ENCODE data around the gene MLPH.

MLPH gene

GRCh38 chr2:237525559-237526157 lies 38.6 kb downstream of the MLPH start:
- peaks cover 25% of the 10 kb centered on the region for H3K4me1 Mint-ChIP-seq
- H3K4me3 Mint-ChIP-seq: no peak overlapping the region
- TF ChIP-seq, protein P1, sequence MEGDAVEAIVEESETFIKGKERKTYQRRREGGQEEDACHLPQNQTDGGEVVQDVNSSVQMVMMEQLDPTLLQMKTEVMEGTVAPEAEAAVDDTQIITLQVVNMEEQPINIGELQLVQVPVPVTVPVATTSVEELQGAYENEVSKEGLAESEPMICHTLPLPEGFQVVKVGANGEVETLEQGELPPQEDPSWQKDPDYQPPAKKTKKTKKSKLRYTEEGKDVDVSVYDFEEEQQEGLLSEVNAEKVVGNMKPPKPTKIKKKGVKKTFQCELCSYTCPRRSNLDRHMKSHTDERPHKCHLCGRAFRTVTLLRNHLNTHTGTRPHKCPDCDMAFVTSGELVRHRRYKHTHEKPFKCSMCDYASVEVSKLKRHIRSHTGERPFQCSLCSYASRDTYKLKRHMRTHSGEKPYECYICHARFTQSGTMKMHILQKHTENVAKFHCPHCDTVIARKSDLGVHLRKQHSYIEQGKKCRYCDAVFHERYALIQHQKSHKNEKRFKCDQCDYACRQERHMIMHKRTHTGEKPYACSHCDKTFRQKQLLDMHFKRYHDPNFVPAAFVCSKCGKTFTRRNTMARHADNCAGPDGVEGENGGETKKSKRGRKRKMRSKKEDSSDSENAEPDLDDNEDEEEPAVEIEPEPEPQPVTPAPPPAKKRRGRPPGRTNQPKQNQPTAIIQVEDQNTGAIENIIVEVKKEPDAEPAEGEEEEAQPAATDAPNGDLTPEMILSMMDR (IDR thresholded peaks at IDR 0.05): no peak
- no peaks in the 10 kb centered on the region for H3K9me3 Mint-ChIP-seq
- no peak overlapping the region for H3K27ac Mint-ChIP-seq
- no peak for DNase-seq
- H3K27me3 Mint-ChIP-seq (ENCODE audit: low read depth, poor library complexity): peaks cover 3% of the 10 kb centered on the region
- H3K36me3 Mint-ChIP-seq (ENCODE audit: low read depth): no peaks in the 10 kb centered on the region

- H3K4me3 Mint-ChIP-seq: no peak overlapping the region
- no peaks in the 10 kb centered on the region for H3K9me3 Mint-ChIP-seq
- no peak overlapping the region for H3K27ac Mint-ChIP-seq
- no peak for DNase-seq
- no peaks in the 10 kb centered on the region for H3K36me3 Mint-ChIP-seq (ENCODE audit: low read depth)
- TF ChIP-seq, protein P1 (IDR thresholded peaks at IDR 0.05): no peak
- H3K4me1 Mint-ChIP-seq: peaks cover 41% of the 10 kb centered on the region
- peaks cover 3% of the 10 kb centered on the region for H3K27me3 Mint-ChIP-seq (ENCODE audit: low read depth, poor library complexity)
These were observed 40.2 kb downstream of the MLPH start for GRCh38 chr2:237527233-237527632.

DNA sequence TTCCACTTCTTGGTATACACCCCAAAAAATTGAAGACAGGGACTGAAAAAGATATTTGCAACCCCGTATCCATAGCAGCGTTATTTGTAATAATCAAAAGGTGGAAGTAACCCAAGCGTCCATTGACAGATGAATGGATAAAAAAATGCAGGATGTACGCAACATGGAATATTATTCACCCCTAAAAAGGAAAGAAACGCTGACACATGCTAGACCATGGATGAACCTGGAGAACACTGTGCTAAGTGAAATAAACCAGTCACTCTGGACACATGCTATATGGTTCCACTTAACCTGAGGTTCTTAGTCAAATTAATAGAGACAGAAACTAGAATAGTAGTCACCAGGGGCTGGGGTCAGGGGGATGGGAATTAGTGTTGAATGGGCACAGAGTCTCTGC lies 40.7 kb downstream of the MLPH start:
- no peak for DNase-seq
- H3K27me3 Mint-ChIP-seq (ENCODE audit: low read depth, poor library complexity): peaks cover 3% of the 10 kb centered on the region
- TF ChIP-seq, protein P1 (IDR thresholded peaks at IDR 0.05): no peak
- no peak overlapping the region for H3K27ac Mint-ChIP-seq
- H3K9me3 Mint-ChIP-seq: no peaks in the 10 kb centered on the region
- no peak overlapping the region for H3K4me3 Mint-ChIP-seq
- H3K36me3 Mint-ChIP-seq (ENCODE audit: low read depth): no peaks in the 10 kb centered on the region
- peaks cover 46% of the 10 kb centered on the region for H3K4me1 Mint-ChIP-seq

DNA sequence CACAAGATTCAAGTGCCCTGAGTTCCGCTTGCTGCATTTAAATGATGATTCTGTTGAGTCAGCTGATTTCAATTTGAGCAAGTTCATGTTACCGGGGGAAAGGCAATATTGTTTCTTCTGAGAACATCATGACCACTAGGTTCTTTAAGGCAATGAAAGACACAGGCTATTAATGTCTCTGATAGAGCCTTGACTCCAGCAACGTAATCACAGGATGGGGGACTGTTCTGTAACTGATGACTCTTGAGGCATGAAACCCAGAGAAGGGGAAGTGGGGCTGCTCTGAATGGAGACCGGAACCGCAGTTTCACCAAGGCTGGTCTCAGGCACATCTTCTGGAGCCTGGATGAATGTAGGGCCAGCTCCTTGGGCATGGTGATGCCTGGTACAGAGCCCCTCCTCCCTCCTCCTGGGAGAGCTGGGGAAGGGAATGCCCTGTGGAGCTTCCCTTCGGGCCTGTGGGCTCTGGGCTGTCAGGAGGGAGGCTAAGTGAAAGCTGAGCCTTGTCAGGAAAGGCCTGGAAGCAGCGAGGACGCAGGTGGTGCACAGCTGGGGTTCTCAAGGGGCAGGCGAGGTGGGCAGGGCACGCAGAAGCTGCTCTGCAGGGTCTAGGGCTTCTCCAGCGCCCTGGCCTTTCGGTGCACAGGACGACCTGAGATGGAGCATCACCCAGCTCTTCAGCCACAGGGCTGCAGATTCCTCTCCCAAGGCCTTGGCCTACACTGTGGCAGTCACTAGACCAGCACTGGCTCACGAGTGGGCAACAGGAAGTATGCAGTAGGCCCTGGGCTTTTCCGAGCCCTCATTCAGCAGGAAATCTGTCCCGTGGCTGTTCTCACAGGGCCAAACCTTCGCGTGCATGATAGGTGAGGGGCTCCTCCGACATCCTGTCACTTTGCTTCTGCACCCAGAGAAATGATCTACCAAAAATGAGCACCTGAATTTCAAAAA lies 42.7 kb downstream of the MLPH start:
- TF ChIP-seq, protein P1 (IDR thresholded peaks at IDR 0.05): no peak
- Mint-ChIP-seq H3K9me3 (no peaks in the 10 kb centered on the region), H3K27me3 (ENCODE audit: low read depth, poor library complexity) (peaks cover 8% of the 10 kb centered on the region), H3K36me3 (ENCODE audit: low read depth) (no peaks in the 10 kb centered on the region), H3K27ac (no peak overlapping the region), H3K4me3 (no peak overlapping the region), H3K4me1 (peaks cover 56% of the 10 kb centered on the region)
- no peak for DNase-seq

DNA sequence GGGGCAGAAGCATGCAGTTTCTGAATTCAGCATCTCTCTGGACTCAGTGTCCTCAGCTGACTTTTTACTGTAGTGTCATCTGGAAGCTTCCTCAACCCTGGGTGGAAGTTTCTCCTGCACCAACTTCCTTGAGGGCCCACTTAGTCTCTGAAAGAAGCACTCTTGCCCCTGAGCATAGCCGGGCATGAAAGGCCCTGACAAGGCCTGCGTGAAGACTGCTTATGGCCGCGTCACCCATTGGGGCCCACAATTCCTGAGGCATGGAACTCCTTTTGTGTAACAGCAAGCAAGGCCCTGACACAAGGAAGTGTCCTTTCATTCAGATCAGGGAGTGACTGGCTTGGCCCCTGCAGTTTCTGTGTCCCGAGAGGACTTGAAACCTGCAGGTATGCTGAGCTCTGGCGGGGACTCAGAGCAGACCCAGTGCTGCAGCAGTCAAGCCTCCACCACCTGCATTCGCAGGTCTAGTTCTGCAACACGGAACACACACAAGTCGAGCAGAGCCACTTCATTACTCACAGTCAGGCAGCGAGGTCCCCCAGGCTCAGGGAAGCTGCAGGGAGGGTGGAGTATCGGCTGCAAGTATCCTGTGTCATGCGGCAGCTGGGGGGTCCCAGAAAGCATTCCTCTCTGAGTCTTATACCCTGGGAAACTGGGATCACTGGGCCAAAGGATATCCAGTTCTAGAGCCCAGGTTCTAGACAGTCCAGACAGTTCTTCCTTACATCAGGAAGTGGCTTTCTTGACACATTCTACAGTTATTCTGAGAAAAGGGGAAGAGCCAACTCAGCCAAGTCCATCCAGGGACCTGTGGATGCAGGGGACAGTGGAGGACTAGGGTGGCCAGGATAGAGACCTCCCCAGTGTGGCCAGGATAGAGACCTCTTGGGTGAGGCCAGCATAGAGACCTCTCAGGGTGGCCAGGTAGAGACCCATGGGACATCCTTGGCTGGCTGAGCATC lies 43.7 kb downstream of the MLPH start:
- Mint-ChIP-seq H3K4me1 (peaks cover 56% of the 10 kb centered on the region), H3K4me3 (no peak overlapping the region), H3K36me3 (ENCODE audit: low read depth) (no peaks in the 10 kb centered on the region), H3K27me3 (ENCODE audit: low read depth, poor library complexity) (peaks cover 14% of the 10 kb centered on the region), H3K27ac (no peak overlapping the region), H3K9me3 (no peaks in the 10 kb centered on the region)
- no peak for DNase-seq
- TF ChIP-seq, protein P1 (IDR thresholded peaks at IDR 0.05): no peak
